Left ventricle myocardium inferior (tissue), 1 donor: ENCODE results near the gene MRFAP1. TPM values are rescaled to one million over a fixed set of nuclear protein-coding genes. Genes with fewer than 3 reads are reported as not detected.

ENCODE experiments used
- DNase-seq: peaks from one replicate; pipeline ENCODE4 v3.0.0-alpha.2; 2020
- H3K27ac ChIP-seq: fragments of 200-600 bp; replicated peaks from 2 replicates; pipeline ENCODE4 v1.8.0; 2021
- H3K27me3 ChIP-seq: fragments of 200-600 bp; 2 replicates; pipeline ENCODE4 v1.8.0; 2021; ENCODE audit warnings: low read depth
- H3K36me3 ChIP-seq: fragments of 200-600 bp; 2 replicates; pipeline ENCODE4 v1.8.0; 2021
- H3K4me1 ChIP-seq: fragments of 200-600 bp; 2 replicates; pipeline ENCODE4 v1.8.0; 2021
- H3K4me3 ChIP-seq: fragments of 200-600 bp; 2 replicates; pipeline ENCODE4 v1.8.0; 2021; ENCODE audit warnings: mild to moderate bottlenecking, moderate library complexity
- H3K9me3 ChIP-seq: fragments of 200-600 bp; replicated peaks from 2 replicates; pipeline ENCODE4 v1.8.0; 2021
- CTCF ChIP-seq: fragments of 200-600 bp; IDR thresholded peaks from 2 replicates; pipeline ENCODE4 v1.8.0; 2021; ENCODE audit warnings: antibody characterized with exemption, mild to moderate bottlenecking, borderline replicate concordance
- intact Hi-C: fragments of 100-400 bp; cut with micrococcal nuclease; formaldehyde crosslinking; loops from one replicate; pipeline ENCODE4 v1.11.0; 2022
- long read RNA-seq: library from polyadenylated mRNA; unstranded; transcript quantifications from one replicate; pipeline ENCODE4 v2.0.0, GENCODE V29; 2021
- total RNA-seq: library from RNA; stranded (reverse); fragmentation: NEBNext Ultra II Directional; extraction: Animal tissue kit (Norgen Biotek cat#: 25700); gene quantifications from one replicate; pipeline ENCODE4 v1.2.1, GENCODE V29; 2021
- donor health status: DM: no; HTN: yes; CAD: no; lungs with severe emphysema.

The MRFAP1 gene
- 223 TPM for total RNA-seq
- long read RNA-seq, transcript MRFAP1-201 (3 exons, 2,049 nt) = minor isoform, 40 of 178 reads
- long read RNA-seq, transcript MRFAP1-202 (2 exons, 1,584 nt) = major isoform, 134 of 178 reads
- long read RNA-seq, partial matches to known transcripts = 0 of 178 reads
- long read RNA-seq, other reads (novel, unspliced or antisense) = 0 of 178 reads

- intact Hi-C loops = no loop called here
- Histone ChIP-seq H3K27me3 (no peaks in the 10 kb centered on the region), H3K4me3 (peak within 1 kb of the TSS; percentile 99), H3K36me3 (peaks cover 19% of the 10 kb centered on the region), H3K27ac (peak within 1 kb of the TSS; percentile 96), H3K4me1 (peaks cover 48% of the 10 kb centered on the region), H3K9me3 (no peaks in the 10 kb centered on the region)
- TF ChIP-seq CTCF = no peak
- DNase-seq = peak; percentile 95
Measured at GRCh38 chr4:6640292-6641163, at the start of gene MRFAP1. Gene MRFAP1 (plus strand): TSS chr4:6640685. CDS start chr4:6640863, 178 bp downstream.

- TF ChIP-seq CTCF = no peak
- intact Hi-C loops = no loop called here
- no peaks in the 10 kb centered on the region for H3K4me1 ChIP-seq
- H3K9me3 ChIP-seq = no peaks in the 10 kb centered on the region
- no peak for DNase-seq
- H3K4me3 ChIP-seq = no peak overlapping the region
- peaks cover 36% of the 10 kb centered on the region for H3K36me3 ChIP-seq
- H3K27ac ChIP-seq = no peak overlapping the region
- H3K27me3 ChIP-seq = no peaks in the 10 kb centered on the region
Measured at GRCh38 chr4:6591313-6591712, 49.2 kb upstream of the MRFAP1 start.

- peaks cover 36% of the 10 kb centered on the region for H3K36me3 ChIP-seq
- TF ChIP-seq CTCF = no peak
- H3K4me1 ChIP-seq = no peaks in the 10 kb centered on the region
- H3K27ac ChIP-seq = no peak overlapping the region
- no peak overlapping the region for H3K4me3 ChIP-seq
- H3K27me3 ChIP-seq = no peaks in the 10 kb centered on the region
- no peaks in the 10 kb centered on the region for H3K9me3 ChIP-seq
- intact Hi-C loops = no loop called here
- no peak for DNase-seq
Measured at GRCh38 chr4:6591781-6592180, 48.7 kb upstream of the MRFAP1 start.

GRCh38 chr4:6592804-6593563, 47.5 kb upstream of the MRFAP1 start:
- Histone ChIP-seq H3K27ac (no peak overlapping the region), H3K4me3 (no peak overlapping the region), H3K9me3 (no peaks in the 10 kb centered on the region), H3K36me3 (peaks cover 36% of the 10 kb centered on the region), H3K4me1 (no peaks in the 10 kb centered on the region), H3K27me3 (no peaks in the 10 kb centered on the region)
- intact Hi-C loops = no loop called here
- no peak for DNase-seq
- no peak for TF ChIP-seq CTCF

- Histone ChIP-seq H3K36me3 (peaks cover 39% of the 10 kb centered on the region), H3K27ac (no peak overlapping the region), H3K9me3 (no peaks in the 10 kb centered on the region)
Measured at GRCh38 chr4:6594341-6594740, 46.1 kb upstream of the MRFAP1 start.

More at GRCh38 chr4:6594341-6594740, 46.1 kb upstream of the MRFAP1 start:
- DNase-seq = no peak
- Histone ChIP-seq H3K4me3 (no peak overlapping the region), H3K4me1 (no peaks in the 10 kb centered on the region), H3K27me3 (no peaks in the 10 kb centered on the region)
- TF ChIP-seq CTCF = no peak
- intact Hi-C loops = no loop called here
